Measurements from ENCODE around the gene SLC5A2.

SLC5A2 gene

DNA sequence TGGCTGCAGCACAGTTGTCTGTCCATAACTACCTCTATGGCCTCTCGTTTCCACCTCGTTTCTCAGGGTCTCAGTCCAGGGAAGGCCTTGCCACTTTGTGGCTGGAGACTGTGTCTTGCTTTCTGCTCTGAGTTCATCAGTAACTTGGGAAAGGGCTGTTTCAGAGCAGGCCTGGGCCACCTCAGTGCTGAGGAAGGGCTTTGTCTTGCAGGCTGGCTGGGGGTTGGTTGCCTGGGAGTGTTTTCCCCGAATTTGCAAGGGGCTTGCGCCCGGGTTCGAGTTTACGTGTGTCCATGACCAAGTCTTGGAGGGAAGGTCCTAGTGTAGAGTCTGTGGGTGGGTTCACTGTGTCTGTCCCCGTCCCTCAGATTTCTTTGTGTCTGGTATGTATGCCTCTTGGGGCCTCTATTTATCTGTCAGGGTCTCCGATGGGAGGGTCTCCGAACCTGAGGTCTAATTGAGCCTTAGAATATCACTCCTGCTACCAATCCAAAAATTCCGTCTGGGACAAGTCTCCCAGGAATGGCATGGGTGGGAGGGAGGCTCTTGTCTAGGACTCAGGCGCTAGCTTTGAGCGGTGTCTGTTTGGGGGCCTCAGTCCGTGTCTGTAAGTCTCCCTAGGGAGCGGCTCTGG, 11.6 kb upstream of the SLC5A2 start:
- peaks cover 25% of the 10 kb centered on the region for H3K36me3 ChIP-seq (ENCODE audit: insufficient read depth, low read length)
- no peaks in the 10 kb centered on the region for H3K27me3 ChIP-seq (ENCODE audit: insufficient read depth, low read length)
- H3K79me2 ChIP-seq (ENCODE audit: control insufficient read depth, insufficient read depth, low read length, unreplicated experiment): peaks cover 18% of the 10 kb centered on the region
- peak overlapping the region; percentile 86 for H3K27ac ChIP-seq (ENCODE audit: low read depth, low read length)
- H3K4me3 ChIP-seq (ENCODE audit: low read depth, low read length): peak overlapping the region; percentile 93
- H2AFZ ChIP-seq (ENCODE audit: low read length, unreplicated experiment): peak overlapping the region; percentile 36
- peaks cover 35% of the 10 kb centered on the region for H3K4me1 ChIP-seq (ENCODE audit: control insufficient read depth, insufficient read depth, low read length, unreplicated experiment)

DNA sequence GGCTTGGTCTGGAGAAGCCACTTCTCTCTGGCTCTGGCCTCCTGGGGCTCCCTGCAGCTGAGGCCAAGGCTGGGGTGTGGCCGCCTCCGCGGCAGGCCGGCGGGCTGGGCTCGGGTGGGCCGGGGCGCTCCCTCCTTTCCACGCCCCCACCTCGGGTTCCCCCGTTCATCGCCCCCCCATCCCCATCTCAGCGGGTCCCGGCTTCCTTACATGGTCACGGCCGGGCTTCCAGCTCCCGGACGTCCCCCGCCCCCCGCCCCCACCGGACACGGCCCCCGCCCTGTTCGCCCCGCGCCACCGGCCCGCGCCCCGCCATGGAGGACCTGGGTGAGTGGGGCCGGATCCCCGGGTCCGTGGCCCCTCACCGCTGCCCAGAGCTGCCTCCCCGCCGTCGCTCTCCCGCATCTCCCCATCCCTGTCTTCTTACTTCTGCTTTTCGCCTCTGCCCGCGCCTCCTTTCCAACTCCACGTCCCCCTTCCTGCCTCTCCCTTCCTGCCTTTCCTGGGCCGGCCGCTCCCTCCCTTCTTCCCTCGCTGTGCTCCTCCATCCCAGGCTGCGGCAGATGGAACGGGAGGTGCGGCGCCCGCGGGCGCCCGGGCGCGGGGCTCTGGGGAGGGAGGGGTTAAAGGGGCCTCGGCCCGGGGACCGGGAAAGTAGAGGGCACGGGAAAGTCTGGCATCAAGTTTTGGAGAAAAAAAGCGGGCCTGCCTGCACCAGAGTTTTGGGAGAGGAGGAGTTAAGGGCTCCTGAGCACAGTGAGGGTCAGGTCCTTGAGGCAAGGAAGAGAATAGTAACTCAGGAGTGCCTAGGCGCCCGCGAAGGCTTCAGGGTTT, 10.8 kb upstream of the SLC5A2 start, which contains the start of gene TGFB1I1:
TSS of gene TGFB1I1 (plus strand) at position 278 of the 834 bp plus-strand sequence. CDS start at position 315, 37 bp downstream.
- H3K4me3 ChIP-seq (ENCODE audit: low read depth, low read length): peak within 1 kb of the TSS; percentile 93
- H3K4me1 ChIP-seq (ENCODE audit: control insufficient read depth, insufficient read depth, low read length, unreplicated experiment): peaks cover 31% of the 10 kb centered on the region
- H2AFZ ChIP-seq (ENCODE audit: low read length, unreplicated experiment): peak within 1 kb of the TSS; percentile 61
- H3K36me3 ChIP-seq (ENCODE audit: insufficient read depth, low read length): peaks cover 30% of the 10 kb centered on the region
- peaks cover 18% of the 10 kb centered on the region for H3K79me2 ChIP-seq (ENCODE audit: control insufficient read depth, insufficient read depth, low read length, unreplicated experiment)
- H3K27me3 ChIP-seq (ENCODE audit: insufficient read depth, low read length): no peaks in the 10 kb centered on the region
- H3K27ac ChIP-seq (ENCODE audit: low read depth, low read length): peak within 1 kb of the TSS; percentile 86

DNA sequence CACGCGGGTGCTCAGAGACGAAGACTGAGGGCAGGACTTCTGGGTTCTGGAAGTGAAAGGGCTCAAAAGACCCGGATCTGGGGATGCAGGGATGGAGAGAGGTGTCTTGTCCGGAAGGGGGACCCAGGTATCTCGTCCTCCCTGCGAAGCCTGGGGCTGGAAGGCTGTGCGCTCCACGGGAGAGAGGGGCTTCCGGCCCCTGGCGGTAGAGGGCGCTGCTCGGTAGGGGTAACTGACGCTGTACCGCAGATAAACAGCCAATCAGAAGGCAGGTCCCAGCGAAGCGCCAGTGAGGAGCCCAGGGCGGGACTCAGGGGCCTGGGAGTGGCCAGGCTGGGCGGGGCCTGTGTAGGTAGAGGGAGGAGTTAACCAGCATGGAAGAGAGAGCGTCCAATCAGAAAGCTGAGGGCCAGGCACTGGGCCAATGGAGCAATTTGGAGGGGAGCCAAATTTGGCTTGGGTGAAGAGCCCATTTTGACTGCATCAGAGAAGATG, 10.2 kb upstream of the SLC5A2 start:
- Histone ChIP-seq H2AFZ (ENCODE audit: low read length, unreplicated experiment) (peak overlapping the region; percentile 61), H3K4me3 (ENCODE audit: low read depth, low read length) (peak overlapping the region; percentile 93), H3K27me3 (ENCODE audit: insufficient read depth, low read length) (no peaks in the 10 kb centered on the region), H3K36me3 (ENCODE audit: insufficient read depth, low read length) (peaks cover 37% of the 10 kb centered on the region), H3K4me1 (ENCODE audit: control insufficient read depth, insufficient read depth, low read length, unreplicated experiment) (peaks cover 26% of the 10 kb centered on the region), H3K79me2 (ENCODE audit: control insufficient read depth, insufficient read depth, low read length, unreplicated experiment) (peaks cover 18% of the 10 kb centered on the region), H3K27ac (ENCODE audit: low read depth, low read length) (peak overlapping the region; percentile 86)

- Histone ChIP-seq H3K36me3 (ENCODE audit: insufficient read depth, low read length) (peaks cover 42% of the 10 kb centered on the region), H3K4me3 (ENCODE audit: low read depth, low read length) (peak overlapping the region; percentile 37; the same call in 1 of the 2 replicates), H3K4me1 (ENCODE audit: control insufficient read depth, insufficient read depth, low read length, unreplicated experiment) (peaks cover 26% of the 10 kb centered on the region)
These were observed 9.5 kb upstream of the SLC5A2 start for GRCh38 chr16:31473264-31473984.

DNA sequence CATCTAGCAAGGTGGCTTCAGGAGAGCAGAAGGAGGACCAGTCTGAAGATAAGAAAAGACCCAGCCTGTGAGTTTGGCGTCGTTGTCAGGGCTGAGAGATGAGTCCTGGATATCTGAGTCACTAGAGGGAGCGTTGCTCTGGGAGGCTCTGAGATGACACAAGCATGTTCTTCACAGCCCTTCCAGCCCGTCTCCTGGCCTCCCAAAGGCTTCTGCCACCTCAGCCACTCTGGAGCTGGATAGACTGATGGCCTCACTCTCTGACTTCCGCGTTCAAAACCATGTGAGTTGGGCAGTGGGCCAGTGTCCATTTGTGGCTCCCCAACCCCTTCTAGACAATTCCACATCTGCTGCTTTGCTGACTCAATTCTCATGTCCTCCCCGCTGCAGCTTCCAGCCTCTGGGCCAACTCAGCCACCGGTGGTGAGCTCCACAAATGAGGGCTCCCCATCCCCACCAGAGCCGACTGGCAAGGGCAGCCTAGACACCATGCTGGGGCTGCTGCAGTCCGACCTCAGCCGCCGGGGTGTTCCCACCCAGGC, 8.7 kb upstream of the SLC5A2 start:
- H3K79me2 ChIP-seq (ENCODE audit: control insufficient read depth, insufficient read depth, low read length, unreplicated experiment): peaks cover 18% of the 10 kb centered on the region
- H3K4me3 ChIP-seq (ENCODE audit: low read depth, low read length): no peak overlapping the region
- H2AFZ ChIP-seq (ENCODE audit: low read length, unreplicated experiment): no peak overlapping the region
- peaks cover 47% of the 10 kb centered on the region for H3K36me3 ChIP-seq (ENCODE audit: insufficient read depth, low read length)
- peak overlapping the region; percentile 25; the same call in 1 of the 2 replicates for H3K27ac ChIP-seq (ENCODE audit: low read depth, low read length)
- H3K27me3 ChIP-seq (ENCODE audit: insufficient read depth, low read length): no peaks in the 10 kb centered on the region
- peaks cover 26% of the 10 kb centered on the region for H3K4me1 ChIP-seq (ENCODE audit: control insufficient read depth, insufficient read depth, low read length, unreplicated experiment)

More at GRCh38 chr16:31473264-31473984, 9.5 kb upstream of the SLC5A2 start:
- H3K27me3 ChIP-seq (ENCODE audit: insufficient read depth, low read length): no peaks in the 10 kb centered on the region
- peaks cover 18% of the 10 kb centered on the region for H3K79me2 ChIP-seq (ENCODE audit: control insufficient read depth, insufficient read depth, low read length, unreplicated experiment)
- no peak overlapping the region for H2AFZ ChIP-seq (ENCODE audit: low read length, unreplicated experiment)
- peak overlapping the region; percentile 25; the same call in 1 of the 2 replicates for H3K27ac ChIP-seq (ENCODE audit: low read depth, low read length)

DNA sequence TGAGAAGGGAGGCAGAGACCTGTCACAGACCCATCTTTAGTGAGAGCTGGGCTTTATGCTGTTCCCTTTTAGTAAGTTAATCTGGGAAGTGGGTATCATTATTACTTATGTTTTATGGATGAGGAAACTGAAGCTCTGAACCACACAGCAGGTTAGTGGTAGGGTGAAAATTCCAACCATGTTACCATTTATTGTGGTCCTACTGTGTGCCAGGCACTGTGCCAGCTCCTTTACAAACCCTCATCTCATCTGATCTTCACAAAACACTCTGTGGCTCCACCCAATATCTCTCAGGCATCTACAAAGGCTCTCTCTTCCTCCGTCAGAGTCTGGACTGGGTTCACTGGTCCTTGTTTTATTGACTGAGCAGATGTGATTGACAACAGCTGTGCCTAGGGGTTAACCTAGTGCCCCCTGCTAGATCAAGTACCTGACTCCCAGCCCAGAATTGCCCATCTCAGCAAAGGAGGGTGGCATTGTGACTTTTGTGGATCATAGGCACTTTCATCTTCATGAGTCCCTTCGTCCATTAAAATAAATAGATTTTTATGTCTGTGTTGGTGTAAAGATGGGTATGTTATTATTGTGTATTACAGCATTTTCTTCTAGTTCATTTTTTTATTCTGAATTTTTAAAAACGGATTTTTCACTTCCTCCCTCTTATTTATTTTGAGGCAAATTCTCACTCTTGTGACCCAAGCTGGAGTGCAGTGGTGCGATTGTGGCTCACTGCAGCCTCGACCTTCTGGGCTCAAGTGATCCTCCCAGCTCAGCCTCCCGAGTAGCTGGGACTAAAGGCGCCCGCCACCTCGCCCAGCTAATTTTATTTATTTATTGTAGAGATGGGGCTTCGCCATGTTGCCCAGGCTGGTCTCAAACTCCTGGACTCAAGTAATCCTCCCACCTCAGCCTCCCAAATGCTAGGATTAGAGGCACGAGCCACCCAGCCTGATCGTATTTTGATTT, 7.9 kb upstream of the SLC5A2 start:
- no peaks in the 10 kb centered on the region for H3K27me3 ChIP-seq (ENCODE audit: insufficient read depth, low read length)
- H3K4me1 ChIP-seq (ENCODE audit: control insufficient read depth, insufficient read depth, low read length, unreplicated experiment): peaks cover 26% of the 10 kb centered on the region
- H3K79me2 ChIP-seq (ENCODE audit: control insufficient read depth, insufficient read depth, low read length, unreplicated experiment): peaks cover 18% of the 10 kb centered on the region
- peak overlapping the region; percentile 25; the same call in 1 of the 2 replicates for H3K27ac ChIP-seq (ENCODE audit: low read depth, low read length)
- peaks cover 47% of the 10 kb centered on the region for H3K36me3 ChIP-seq (ENCODE audit: insufficient read depth, low read length)
- H2AFZ ChIP-seq (ENCODE audit: low read length, unreplicated experiment): no peak overlapping the region
- H3K4me3 ChIP-seq (ENCODE audit: low read depth, low read length): no peak overlapping the region

GRCh38 chr16:31475946-31476302, 7.0 kb upstream of the SLC5A2 start:
- Histone ChIP-seq H2AFZ (ENCODE audit: low read length, unreplicated experiment) (no peak overlapping the region), H3K27ac (ENCODE audit: low read depth, low read length) (no peak overlapping the region), H3K4me1 (ENCODE audit: control insufficient read depth, insufficient read depth, low read length, unreplicated experiment) (peaks cover 20% of the 10 kb centered on the region), H3K4me3 (ENCODE audit: low read depth, low read length) (no peak overlapping the region), H3K36me3 (ENCODE audit: insufficient read depth, low read length) (peaks cover 47% of the 10 kb centered on the region), H3K79me2 (ENCODE audit: control insufficient read depth, insufficient read depth, low read length, unreplicated experiment) (peaks cover 16% of the 10 kb centered on the region), H3K27me3 (ENCODE audit: insufficient read depth, low read length) (no peaks in the 10 kb centered on the region)

GRCh38 chr16:31476303-31477219, 6.4 kb upstream of the SLC5A2 start:
- H3K27ac ChIP-seq (ENCODE audit: low read depth, low read length): no peak overlapping the region
- H3K79me2 ChIP-seq (ENCODE audit: control insufficient read depth, insufficient read depth, low read length, unreplicated experiment): peaks cover 11% of the 10 kb centered on the region
- peaks cover 47% of the 10 kb centered on the region for H3K36me3 ChIP-seq (ENCODE audit: insufficient read depth, low read length)
- peaks cover 14% of the 10 kb centered on the region for H3K4me1 ChIP-seq (ENCODE audit: control insufficient read depth, insufficient read depth, low read length, unreplicated experiment)
- H2AFZ ChIP-seq (ENCODE audit: low read length, unreplicated experiment): no peak overlapping the region
- H3K4me3 ChIP-seq (ENCODE audit: low read depth, low read length): no peak overlapping the region
- H3K27me3 ChIP-seq (ENCODE audit: insufficient read depth, low read length): no peaks in the 10 kb centered on the region

Measured in ACC112 (cell line).